Natural killer cell (primary cell): ENCODE data around the gene ZFYVE9. TPM values are rescaled to one million over a fixed set of nuclear protein-coding genes. Genes with fewer than 3 reads are reported as not detected.

Source experiments
- ATAC-seq, 3 donors: fragments of 150-1000 bp in 2 of 3; fragments of 200-7000 bp in 1 of 3; cut with Tn5 transposase; 1 replicate in 1 of 3; 2 replicates in 2 of 3; pipeline ENCODE4 v1.10.0; 2021; ENCODE audit warnings: mild to moderate bottlenecking in 2 of 3, moderate library complexity in 2 of 3
- DNase-seq, 2 donors: peaks; one replicate each; pipeline versions ENCODE4 v3.0.0 to v3.0.0-alpha.2; 2013 to 2021; ENCODE audit warnings: mixed read lengths in 1 of 2
- H3K27ac ChIP-seq: one replicate; pipeline ENCODE4 v1.5.1; 2013; ENCODE audit warnings: mild to moderate bottlenecking, low read length
- H3K27me3 ChIP-seq: one replicate; pipeline ENCODE4 v1.6.1; 2013; ENCODE audit warnings: low read length; ENCODE audit not compliant: control insufficient read depth, insufficient read depth
- H3K36me3 ChIP-seq: one replicate; pipeline ENCODE4 v1.6.1; 2013; ENCODE audit warnings: low read length; ENCODE audit not compliant: control insufficient read depth, insufficient read depth
- H3K4me1 ChIP-seq: one replicate; pipeline ENCODE4 v1.6.1; 2013; ENCODE audit warnings: low read length; ENCODE audit not compliant: control insufficient read depth, insufficient read depth
- H3K4me3 ChIP-seq: one replicate; pipeline ENCODE4 v1.5.1; 2013; ENCODE audit warnings: low read length
- H3K9me3 ChIP-seq: one replicate; pipeline ENCODE4 v1.6.1; 2013; ENCODE audit warnings: low read length; ENCODE audit not compliant: control insufficient read depth, insufficient read depth
- H3K27ac Mint-ChIP-seq, 2 donors: one replicate each; pipeline ENCODE4 v1.8.0; 2022; ENCODE audit warnings: mild to moderate bottlenecking in 2 of 2, mixed read lengths in 2 of 2, moderate library complexity in 1 of 2
- H3K27me3 Mint-ChIP-seq, 2 donors: one replicate each; pipeline ENCODE4 v1.8.0; 2022; ENCODE audit warnings: low read depth in 2 of 2, mixed read lengths in 2 of 2
- H3K36me3 Mint-ChIP-seq: one replicate; pipeline ENCODE4 v1.8.0; 2022; ENCODE audit warnings: mixed read lengths
- H3K4me1 Mint-ChIP-seq, 2 donors: one replicate each; pipeline ENCODE4 v1.8.0; 2022; ENCODE audit warnings: mixed read lengths in 2 of 2
- H3K4me3 Mint-ChIP-seq: one replicate; pipeline ENCODE4 v1.8.0; 2022; ENCODE audit warnings: mild to moderate bottlenecking, moderate library complexity, mixed read lengths
- H3K9me3 Mint-ChIP-seq, 2 donors: one replicate each; pipeline ENCODE4 v1.8.0; 2022; ENCODE audit warnings: mixed read lengths in 2 of 2
- WGBS: methylation state at CpG from one replicate; pipeline ENCODE4 v1.1.7; 2013; ENCODE audit warnings: missing lambda C conversion rate; ENCODE audit not compliant: insufficient coverage; 5-methylcytosine and 5-hydroxymethylcytosine counted together
- intact Hi-C: fragments of 100-400 bp; cut with micrococcal nuclease; formaldehyde crosslinking; loops from one replicate; pipeline ENCODE4 v1.14.2; 2022
- total RNA-seq, 4 donors: library from RNA; stranded (reverse); fragments of 120-200 nt in 1 of 4; gene quantifications; one replicate each; pipeline versions ENCODE4 v1.2.3 to v1.2.4, GENCODE V29; 2013 to 2022
- TF ChIP-seq, protein P1 (sequence below): fragments of 200-600 bp; IDR thresholded peaks from one replicate; pipeline ENCODE4 v1.8.0; 2022; ENCODE audit warnings: antibody characterized with exemption

ZFYVE9 gene
- total RNA-seq, 3 donors from 2014 or later (not counting 1 experiment from before 2014, with no cell fraction given), result 1.1 to 2.3 (median 1.8) TPM

DNA sequence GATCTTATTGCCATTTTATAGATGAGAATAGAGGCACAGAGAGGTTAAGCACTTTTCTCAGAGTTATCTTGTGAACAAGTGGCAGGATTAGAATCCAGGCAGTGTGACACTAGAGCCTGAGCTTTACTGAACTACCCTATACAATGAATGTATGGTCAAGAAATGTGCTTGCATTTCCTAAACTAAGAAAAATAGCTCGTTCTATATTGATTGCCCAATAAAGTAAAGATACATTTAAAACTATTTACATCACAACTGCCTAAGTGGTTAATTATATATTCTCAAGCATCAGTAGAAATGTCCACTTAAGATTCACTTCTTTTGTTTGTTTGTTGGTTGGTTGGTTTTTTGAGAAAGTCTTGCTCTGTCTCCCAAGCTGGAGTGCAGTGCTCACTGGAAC, 91.6 kb downstream of the ZFYVE9 start:
- Histone ChIP-seq H3K9me3 (no peaks in the 10 kb centered on the region), H3K27ac (no peak overlapping the region), H3K27me3 (peaks cover 2% of the 10 kb centered on the region), H3K4me1 (no peaks in the 10 kb centered on the region), H3K4me3 (no peak overlapping the region), H3K36me3 (no peaks in the 10 kb centered on the region)
- DNase-seq (no peak), ATAC-seq (no peak)
- H3K9me3 Mint-ChIP-seq, result no peaks in the 10 kb centered on the region
- TF ChIP-seq, protein P1, sequence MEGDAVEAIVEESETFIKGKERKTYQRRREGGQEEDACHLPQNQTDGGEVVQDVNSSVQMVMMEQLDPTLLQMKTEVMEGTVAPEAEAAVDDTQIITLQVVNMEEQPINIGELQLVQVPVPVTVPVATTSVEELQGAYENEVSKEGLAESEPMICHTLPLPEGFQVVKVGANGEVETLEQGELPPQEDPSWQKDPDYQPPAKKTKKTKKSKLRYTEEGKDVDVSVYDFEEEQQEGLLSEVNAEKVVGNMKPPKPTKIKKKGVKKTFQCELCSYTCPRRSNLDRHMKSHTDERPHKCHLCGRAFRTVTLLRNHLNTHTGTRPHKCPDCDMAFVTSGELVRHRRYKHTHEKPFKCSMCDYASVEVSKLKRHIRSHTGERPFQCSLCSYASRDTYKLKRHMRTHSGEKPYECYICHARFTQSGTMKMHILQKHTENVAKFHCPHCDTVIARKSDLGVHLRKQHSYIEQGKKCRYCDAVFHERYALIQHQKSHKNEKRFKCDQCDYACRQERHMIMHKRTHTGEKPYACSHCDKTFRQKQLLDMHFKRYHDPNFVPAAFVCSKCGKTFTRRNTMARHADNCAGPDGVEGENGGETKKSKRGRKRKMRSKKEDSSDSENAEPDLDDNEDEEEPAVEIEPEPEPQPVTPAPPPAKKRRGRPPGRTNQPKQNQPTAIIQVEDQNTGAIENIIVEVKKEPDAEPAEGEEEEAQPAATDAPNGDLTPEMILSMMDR, result no peak
- H3K27me3 Mint-ChIP-seq, result peaks cover 19 to 27% of the 10 kb centered on the region in 2 donors
- no peak overlapping the region for H3K27ac Mint-ChIP-seq
- H3K36me3 Mint-ChIP-seq, result no peaks in the 10 kb centered on the region
- intact Hi-C loops, result no loop called here
- no CpG with 5 or more reads among the region's 1 CpG for whole genome bisulfite sequencing
- no peaks in the 10 kb centered on the region for H3K4me1 Mint-ChIP-seq
- no peak overlapping the region for H3K4me3 Mint-ChIP-seq

DNA sequence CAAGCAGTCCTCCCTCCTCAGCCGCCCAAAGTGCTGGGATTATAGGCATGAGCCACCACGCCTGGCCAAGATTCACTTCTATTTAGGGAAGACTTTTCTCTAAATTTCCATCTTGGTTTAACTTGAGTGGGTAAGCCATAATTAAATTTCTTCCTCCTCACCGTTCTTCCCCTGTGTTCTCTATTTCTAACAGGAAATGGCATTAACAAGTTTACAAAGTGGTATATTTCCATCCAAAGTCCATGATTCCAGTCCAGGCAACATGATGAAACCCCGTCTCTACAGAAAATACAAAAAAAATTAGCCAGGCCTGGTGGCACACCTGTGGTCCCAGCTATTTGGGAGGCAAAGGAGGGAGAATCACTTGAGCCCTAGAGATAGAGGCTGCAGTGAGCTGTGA, 92.1 kb downstream of the ZFYVE9 start:
- H3K27ac ChIP-seq, result no peak overlapping the region
- ATAC-seq, result no peak
- H3K4me1 Mint-ChIP-seq, result no peaks in the 10 kb centered on the region
- TF ChIP-seq, protein P1, result no peak
- no peak for DNase-seq
- 82% methylated on average over 3 of the region's 4 CpGs for WGBS
- no peak overlapping the region for H3K27ac Mint-ChIP-seq
- no peak overlapping the region for H3K4me3 ChIP-seq
- H3K4me3 Mint-ChIP-seq, result no peak overlapping the region
- no peaks in the 10 kb centered on the region for H3K9me3 ChIP-seq
- peaks cover 2% of the 10 kb centered on the region for H3K27me3 ChIP-seq
- intact Hi-C loops, result no loop called here
- H3K9me3 Mint-ChIP-seq, result no peaks in the 10 kb centered on the region
- no peaks in the 10 kb centered on the region for H3K36me3 ChIP-seq
- H3K36me3 Mint-ChIP-seq, result no peaks in the 10 kb centered on the region
- H3K4me1 ChIP-seq, result no peaks in the 10 kb centered on the region
- peaks cover 23 to 32% of the 10 kb centered on the region in 2 donors for H3K27me3 Mint-ChIP-seq

DNA sequence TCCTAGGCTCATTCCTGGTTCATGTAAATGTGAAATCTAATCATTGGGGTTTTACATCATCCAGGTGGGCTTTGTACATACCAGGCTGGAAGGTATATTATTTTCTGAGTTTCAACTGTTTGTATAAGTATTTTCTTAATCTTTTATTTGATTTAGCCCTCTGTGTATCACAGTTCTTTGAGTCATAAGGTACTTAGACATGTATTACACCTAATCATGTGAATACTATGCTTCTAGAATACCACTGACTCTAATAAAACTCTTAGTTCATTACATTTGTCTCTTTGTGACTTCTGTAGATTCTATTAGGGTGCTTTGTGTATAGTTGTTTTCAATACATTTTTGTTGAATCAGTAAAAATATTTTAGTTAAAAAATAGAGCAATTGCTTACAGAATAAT, 92.8 kb downstream of the ZFYVE9 start:
- no peaks in the 10 kb centered on the region for H3K36me3 Mint-ChIP-seq
- H3K4me1 Mint-ChIP-seq, result no peaks in the 10 kb centered on the region
- H3K27ac Mint-ChIP-seq, result no peak overlapping the region
- TF ChIP-seq, protein P1, result no peak
- intact Hi-C loops, result no loop called here
- no peak overlapping the region for H3K4me3 Mint-ChIP-seq
- peaks cover 20 to 32% of the 10 kb centered on the region in 2 donors for H3K27me3 Mint-ChIP-seq
- no peaks in the 10 kb centered on the region for H3K4me1 ChIP-seq
- no peak overlapping the region for H3K4me3 ChIP-seq
- no peak overlapping the region for H3K27ac ChIP-seq
- H3K9me3 Mint-ChIP-seq, result no peaks in the 10 kb centered on the region
- H3K27me3 ChIP-seq, result peaks cover 2% of the 10 kb centered on the region
- DNase-seq, result no peak
- ATAC-seq, result no peak
- no peaks in the 10 kb centered on the region for H3K9me3 ChIP-seq
- no peaks in the 10 kb centered on the region for H3K36me3 ChIP-seq

DNA sequence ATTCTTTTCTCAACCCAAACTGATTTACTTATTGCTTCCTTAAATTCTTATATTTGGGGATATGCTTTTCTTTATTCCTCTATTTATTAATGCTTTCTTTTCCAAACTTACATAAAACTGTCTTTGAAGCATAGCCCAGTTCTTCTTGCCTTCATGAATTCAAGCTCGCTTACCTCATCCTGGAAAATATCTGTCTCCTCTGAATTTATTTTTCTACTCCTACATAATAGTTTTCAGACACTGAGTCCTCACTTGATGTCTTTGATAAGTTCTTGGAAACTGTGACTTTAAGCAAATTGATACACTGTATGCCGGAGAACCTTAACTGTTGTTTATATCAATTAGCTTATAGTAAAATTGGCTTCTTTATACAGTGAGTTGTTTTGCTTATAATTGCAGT, 93.8 kb downstream of the ZFYVE9 start:
- 83% methylated on average over 1 of the region's 2 CpGs for WGBS
- Mint-ChIP-seq H3K4me1 (no peaks in the 10 kb centered on the region), H3K27ac (no peak overlapping the region), H3K27me3 (peaks cover 20 to 32% of the 10 kb centered on the region in 2 donors), H3K36me3 (no peaks in the 10 kb centered on the region), H3K4me3 (no peak overlapping the region), H3K9me3 (no peaks in the 10 kb centered on the region)
- DNase-seq, result no peak
- no peaks in the 10 kb centered on the region for H3K36me3 ChIP-seq
- H3K27ac ChIP-seq, result no peak overlapping the region
- peaks cover 3% of the 10 kb centered on the region for H3K27me3 ChIP-seq
- TF ChIP-seq, protein P1, result no peak
- H3K9me3 ChIP-seq, result no peaks in the 10 kb centered on the region
- H3K4me1 ChIP-seq, result no peaks in the 10 kb centered on the region
- ATAC-seq, result no peak
- H3K4me3 ChIP-seq, result no peak overlapping the region
- intact Hi-C loops, result no loop called here
